Right forelimb (tissue), 1 donor: ENCODE measurements around the gene BAIAP3.

Source experiments
- DNase-seq: peaks from one replicate; pipeline ENCODE4 v3.0.0-alpha.2; 2018

BAIAP3 gene

GRCh38 chr16:1335211-1335971 is 1.9 kb downstream of the BAIAP3 start:
- DNase-seq = no peak

GRCh38 chr16:1335996-1336395 is 2.6 kb downstream of the BAIAP3 start:
- no peak for DNase-seq

- DNase-seq = no peak
Observed at GRCh38 chr16:1336619-1337018, 3.2 kb downstream of the BAIAP3 start.

- no peak for DNase-seq
Observed at GRCh38 chr16:1337486-1337885, 4.0 kb downstream of the BAIAP3 start.

GRCh38 chr16:1338119-1338730 is 4.8 kb downstream of the BAIAP3 start:
- DNase-seq = no peak

- DNase-seq = no peak
Observed at GRCh38 chr16:1338855-1339675, 5.6 kb downstream of the BAIAP3 start.

GRCh38 chr16:1340730-1341494 is 7.5 kb downstream of the BAIAP3 start:
- DNase-seq = no peak

- DNase-seq = no peak
Observed at GRCh38 chr16:1341495-1342420, 8.3 kb downstream of the BAIAP3 start.

- peak; percentile 71 for DNase-seq
Observed at GRCh38 chr16:1342526-1343427, 9.3 kb downstream of the BAIAP3 start.

GRCh38 chr16:1343428-1344242 is 10.2 kb downstream of the BAIAP3 start:
- DNase-seq = no peak

- no peak for DNase-seq
Observed at GRCh38 chr16:1344499-1344898, 11.1 kb downstream of the BAIAP3 start.

GRCh38 chr16:1345087-1345486 is 11.6 kb downstream of the BAIAP3 start:
- DNase-seq = no peak

GRCh38 chr16:1345651-1346421 is 12.4 kb downstream of the BAIAP3 start:
- no peak for DNase-seq

- DNase-seq = no peak
Observed at GRCh38 chr16:1346422-1347285, 13.2 kb downstream of the BAIAP3 start.

GRCh38 chr16:1347286-1347855 is 13.9 kb downstream of the BAIAP3 start:
- no peak for DNase-seq

GRCh38 chr16:1347962-1348361 is 14.5 kb downstream of the BAIAP3 start:
- no peak for DNase-seq

GRCh38 chr16:1348441-1348840 is 15.0 kb downstream of the BAIAP3 start:
- DNase-seq = no peak

- no peak for DNase-seq
Observed at GRCh38 chr16:1348926-1349325, 15.5 kb downstream of the BAIAP3 start.
